Stomach smooth muscle (tissue), 2 donors: ENCODE measurements around the gene PHB1.

Experiments
- H3K27ac ChIP-seq: one replicate; pipeline ENCODE4 v1.7.0; 2013; ENCODE audit warnings: mild to moderate bottlenecking, low read length, inconsistent platforms
- H3K27me3 ChIP-seq, 2 donors: one replicate each; pipeline ENCODE4 v1.7.0; 2013; ENCODE audit warnings: low read length in 2 of 2; ENCODE audit not compliant: insufficient read depth in 2 of 2, control insufficient read depth in 1 of 2
- H3K36me3 ChIP-seq, 2 donors: one replicate each; pipeline ENCODE4 v1.7.0; 2013; ENCODE audit warnings: low read length in 2 of 2; ENCODE audit not compliant: control insufficient read depth in 2 of 2, insufficient read depth in 2 of 2
- H3K4me1 ChIP-seq: one replicate; pipeline ENCODE4 v1.7.0; 2013; ENCODE audit warnings: low read length; ENCODE audit not compliant: control insufficient read depth, insufficient read depth
- H3K4me3 ChIP-seq, 2 donors: one replicate each; pipeline ENCODE4 v1.7.0; 2013; ENCODE audit warnings: low read length in 2 of 2
- H3K9ac ChIP-seq, 2 donors: one replicate each; pipeline ENCODE4 v1.7.0; 2013; ENCODE audit warnings: low read length in 2 of 2, mild to moderate bottlenecking in 1 of 2
- H3K9me3 ChIP-seq, 2 donors: one replicate each; pipeline ENCODE4 v1.7.0; 2013; ENCODE audit warnings: low read length in 2 of 2; ENCODE audit not compliant: control insufficient read depth in 2 of 2
- donor health status: healthy.
- donor health status: Pancreatic carcinoma.

Gene PHB1

GRCh38 chr17:49388290-49388640 is 26.4 kb downstream of the PHB1 start:
- no peaks in the 10 kb centered on the region for H3K36me3 ChIP-seq
- H3K27ac ChIP-seq = no peak overlapping the region
- no peak overlapping the region for H3K4me3 ChIP-seq
- H3K27me3 ChIP-seq = no peaks in the 10 kb centered on the region
- H3K9me3 ChIP-seq = no peaks in the 10 kb centered on the region
- peaks cover 3% of the 10 kb centered on the region for H3K4me1 ChIP-seq
- H3K9ac ChIP-seq = no peak overlapping the region

GRCh38 chr17:49387498-49388289 is 27.0 kb downstream of the PHB1 start:
- Histone ChIP-seq H3K27me3 (no peaks in the 10 kb centered on the region), H3K4me1 (peaks cover 3% of the 10 kb centered on the region), H3K27ac (no peak overlapping the region), H3K36me3 (no peaks in the 10 kb centered on the region), H3K9ac (no peak overlapping the region), H3K4me3 (no peak overlapping the region), H3K9me3 (no peaks in the 10 kb centered on the region)

- Histone ChIP-seq H3K27me3 (no peaks in the 10 kb centered on the region), H3K9me3 (no peaks in the 10 kb centered on the region), H3K27ac (no peak overlapping the region), H3K4me3 (no peak overlapping the region), H3K4me1 (peaks cover 3% of the 10 kb centered on the region), H3K36me3 (no peaks in the 10 kb centered on the region), H3K9ac (no peak overlapping the region)
These were observed 28.3 kb downstream of the PHB1 start for GRCh38 chr17:49386373-49386772.

- no peaks in the 10 kb centered on the region for H3K9me3 ChIP-seq
- no peaks in the 10 kb centered on the region for H3K4me1 ChIP-seq
- no peak overlapping the region for H3K4me3 ChIP-seq
- no peak overlapping the region for H3K27ac ChIP-seq
- H3K36me3 ChIP-seq = no peaks in the 10 kb centered on the region
- H3K9ac ChIP-seq = no peak overlapping the region
- no peaks in the 10 kb centered on the region for H3K27me3 ChIP-seq
These were observed 29.7 kb downstream of the PHB1 start for GRCh38 chr17:49384951-49385350.

GRCh38 chr17:49383060-49383459 is 31.6 kb downstream of the PHB1 start:
- Histone ChIP-seq H3K4me3 (no peak overlapping the region), H3K36me3 (no peaks in the 10 kb centered on the region), H3K9me3 (no peaks in the 10 kb centered on the region), H3K4me1 (no peaks in the 10 kb centered on the region), H3K27me3 (no peaks in the 10 kb centered on the region), H3K9ac (no peak overlapping the region), H3K27ac (no peak overlapping the region)

- H3K36me3 ChIP-seq = no peaks in the 10 kb centered on the region
- no peaks in the 10 kb centered on the region for H3K27me3 ChIP-seq
- no peak overlapping the region for H3K9ac ChIP-seq
- H3K9me3 ChIP-seq = no peaks in the 10 kb centered on the region
- H3K4me1 ChIP-seq = no peaks in the 10 kb centered on the region
- H3K27ac ChIP-seq = no peak overlapping the region
- no peak overlapping the region for H3K4me3 ChIP-seq
These were observed 32.1 kb downstream of the PHB1 start for GRCh38 chr17:49382556-49382955.

GRCh38 chr17:49381793-49382192 is 32.9 kb downstream of the PHB1 start:
- no peaks in the 10 kb centered on the region for H3K4me1 ChIP-seq
- no peaks in the 10 kb centered on the region for H3K27me3 ChIP-seq
- no peaks in the 10 kb centered on the region for H3K9me3 ChIP-seq
- no peaks in the 10 kb centered on the region for H3K36me3 ChIP-seq
- no peak overlapping the region for H3K9ac ChIP-seq
- H3K27ac ChIP-seq = no peak overlapping the region
- H3K4me3 ChIP-seq = no peak overlapping the region

- Histone ChIP-seq H3K27ac (no peak overlapping the region), H3K36me3 (no peaks in the 10 kb centered on the region), H3K27me3 (no peaks in the 10 kb centered on the region), H3K9me3 (no peaks in the 10 kb centered on the region), H3K9ac (no peak overlapping the region), H3K4me1 (no peaks in the 10 kb centered on the region), H3K4me3 (no peak overlapping the region)
These were observed 33.6 kb downstream of the PHB1 start for GRCh38 chr17:49381033-49381432.

GRCh38 chr17:49379926-49380325 is 34.8 kb downstream of the PHB1 start:
- H3K9ac ChIP-seq = no peak overlapping the region
- no peaks in the 10 kb centered on the region for H3K27me3 ChIP-seq
- no peaks in the 10 kb centered on the region for H3K4me1 ChIP-seq
- no peak overlapping the region for H3K27ac ChIP-seq
- no peaks in the 10 kb centered on the region for H3K36me3 ChIP-seq
- no peak overlapping the region for H3K4me3 ChIP-seq
- H3K9me3 ChIP-seq = no peaks in the 10 kb centered on the region

- Histone ChIP-seq H3K9ac (no peak overlapping the region), H3K4me3 (no peak overlapping the region), H3K9me3 (no peaks in the 10 kb centered on the region), H3K27ac (no peak overlapping the region), H3K4me1 (no peaks in the 10 kb centered on the region), H3K36me3 (no peaks in the 10 kb centered on the region), H3K27me3 (no peaks in the 10 kb centered on the region)
These were observed 36.4 kb downstream of the PHB1 start for GRCh38 chr17:49378311-49378710.

- no peaks in the 10 kb centered on the region for H3K4me1 ChIP-seq
- H3K9ac ChIP-seq = no peak overlapping the region
- no peaks in the 10 kb centered on the region for H3K36me3 ChIP-seq
- no peaks in the 10 kb centered on the region for H3K27me3 ChIP-seq
- no peak overlapping the region for H3K27ac ChIP-seq
- H3K4me3 ChIP-seq = no peak overlapping the region
- H3K9me3 ChIP-seq = no peaks in the 10 kb centered on the region
These were observed 39.1 kb downstream of the PHB1 start for GRCh38 chr17:49375544-49375943.
